GM18511 (cell line): ENCODE data around the gene SLC49A3.
"Not testable (repeated sequence)": the region's sequence is repeated elsewhere in the genome, so short reads cannot be mapped to it uniquely, and the experiment has no call there.

Experiments used
- ATAC-seq: cut with Tn5 transposase; IDR thresholded peaks from one replicate; pipeline ENCODE4 v1.9.1; 2021; ENCODE audit warnings: mild to moderate bottlenecking, moderate library complexity; ENCODE audit not compliant: unreplicated experiment

SLC49A3 gene

GRCh38 chr4:681736-682451 is 7.1 kb downstream of the SLC49A3 start:
- no peak for ATAC-seq

- no peak for ATAC-seq
Measured at GRCh38 chr4:680928-681645, 7.9 kb downstream of the SLC49A3 start.

- ATAC-seq, result no peak
Measured at GRCh38 chr4:680551-680927, 8.4 kb downstream of the SLC49A3 start.

GRCh38 chr4:680091-680490 is 8.9 kb downstream of the SLC49A3 start:
- ATAC-seq, result no peak

- no peak for ATAC-seq
Measured at GRCh38 chr4:679629-680028, 9.3 kb downstream of the SLC49A3 start.

GRCh38 chr4:679104-679481 is 9.9 kb downstream of the SLC49A3 start:
- ATAC-seq, result no peak

- ATAC-seq, result no peak
Measured at GRCh38 chr4:678331-679103, 10.4 kb downstream of the SLC49A3 start.

GRCh38 chr4:677431-678293 is 11.3 kb downstream of the SLC49A3 start:
- ATAC-seq, result no peak

GRCh38 chr4:676871-677235 is 12.1 kb downstream of the SLC49A3 start:
- no peak for ATAC-seq

GRCh38 chr4:675980-676870 is 12.7 kb downstream of the SLC49A3 start:
- ATAC-seq, result peak; percentile 39

GRCh38 chr4:675036-675882 is 13.7 kb downstream of the SLC49A3 start:
- ATAC-seq, result peak; percentile 5

GRCh38 chr4:674172-675035 is 14.5 kb downstream of the SLC49A3 start, which contains the start of the genes ATP5ME and MYL5:
ATP5ME (minus strand) TSS chr4:674276; CDS start chr4:674247, 29 bp downstream.
MYL5 (plus strand) TSS chr4:674542; CDS start chr4:678027, 3,485 bp downstream.
- ATAC-seq, result peak; percentile 73

- ATAC-seq, result no peak
Measured at GRCh38 chr4:673349-674091, 15.4 kb downstream of the SLC49A3 start.

GRCh38 chr4:671769-672168 is 17.2 kb downstream of the SLC49A3 start:
- no peak for ATAC-seq

GRCh38 chr4:669806-670559 is 19.0 kb downstream of the SLC49A3 start:
- ATAC-seq, result not testable (repeated sequence)

GRCh38 chr4:668219-668618 is 20.7 kb downstream of the SLC49A3 start:
- not testable (repeated sequence) for ATAC-seq
